K562 (cell line): ENCODE measurements around the gene FBXW8. TPM values are rescaled to one million over a fixed set of nuclear protein-coding genes. Genes with fewer than 3 reads are reported as not detected.

ENCODE experiments used
- ATF7 ChIP-seq: fragments of 450-650 bp; IDR thresholded peaks from 2 replicates; pipeline ENCODE4 v1.7.1; 2014; ENCODE audit warnings: mild to moderate bottlenecking, moderate library complexity
- CEBPB ChIP-seq: fragments of 450-650 bp; IDR thresholded peaks from 2 replicates; pipeline ENCODE4 v1.6.1; 2016; ENCODE audit warnings: missing genetic modification characterization, missing compliant biosample characterization
- DIDO1 ChIP-seq: fragments of 450-650 bp; IDR thresholded peaks from 2 replicates; pipeline ENCODE4 v1.6.1; 2016; ENCODE audit warnings: low read depth, missing biosample characterization, missing genetic modification characterization
- JUN ChIP-seq, 2 experiments: sonication (generic) in 1 of 2; formaldehyde crosslinking in 1 of 2; IDR thresholded peaks; 2 replicates each; pipeline versions ENCODE4 v1.6.1 to v1.8.0; 2012 to 2022; ENCODE audit warnings: borderline replicate concordance in 2 of 2, mild to moderate bottlenecking in 2 of 2, improper control_type of control experiment in 1 of 2, low read depth in 1 of 2, low read length in 1 of 2, missing genetic modification reagents in 1 of 2
- MTF1 ChIP-seq: fragments of 250-450 bp; sonication (Bioruptor Pico); IDR thresholded peaks from 2 replicates; pipeline ENCODE4 v1.9.0; 2021; ENCODE audit warnings: moderate library complexity, mild to moderate bottlenecking, inconsistent platforms, borderline replicate concordance
- NCOA1 ChIP-seq: fragments of 450-650 bp; IDR thresholded peaks from 2 replicates; pipeline ENCODE4 v1.6.1; 2016; ENCODE audit warnings: low read depth
- NR3C1 ChIP-seq: sonication (generic); formaldehyde crosslinking; IDR thresholded peaks from 2 replicates; pipeline ENCODE4 v1.8.1; 2022; ENCODE audit warnings: missing genetic modification reagents
- OTX1 ChIP-seq: fragments of 450-650 bp; formaldehyde crosslinking; IDR thresholded peaks from 2 replicates; pipeline ENCODE4 v1.4.0; 2022; ENCODE audit warnings: mild to moderate bottlenecking
- POLR2B ChIP-seq: fragments of 450-650 bp; IDR thresholded peaks from 2 replicates; pipeline ENCODE4 v1.6.1; 2018; ENCODE audit warnings: low read depth; ENCODE audit not compliant: partially characterized antibody
- RBBP5 ChIP-seq: fragments of 200-600 bp; sonication (generic); IDR thresholded peaks from 2 replicates; pipeline ENCODE4 v1.6.1; 2012; ENCODE audit warnings: borderline replicate concordance, mild to moderate bottlenecking, low read length, control low read depth, inconsistent platforms; ENCODE audit not compliant: insufficient read depth, poor library complexity, severe bottlenecking
- RBFOX2 ChIP-seq: fragments of 200-400 bp; formaldehyde crosslinking; IDR thresholded peaks from 2 replicates; pipeline ENCODE4 v1.6.1; 2017; ENCODE audit warnings: low read depth, mild to moderate bottlenecking, low read length, moderate library complexity
- RFX5 ChIP-seq: IDR thresholded peaks from 2 replicates; pipeline ENCODE4 v1.6.1; 2011; ENCODE audit warnings: low read depth, mild to moderate bottlenecking, improper control_type of control experiment, low read length
- SMAD1 ChIP-seq: fragments of 150-350 bp; IDR thresholded peaks from 2 replicates; pipeline ENCODE4 v1.6.1; 2014; ENCODE audit warnings: low read length, low read depth; ENCODE audit not compliant: partially characterized antibody
- SREBF2 ChIP-seq: sonication (generic); formaldehyde crosslinking; IDR thresholded peaks from 2 replicates; pipeline ENCODE4 v1.4.0; 2020; ENCODE audit warnings: mild to moderate bottlenecking, missing genetic modification reagents
- SRF ChIP-seq, 2 experiments: fragments of 250-450, 450-650 bp in 1 of 2; sonication (Bioruptor Pico) in 1 of 2; sonication (generic) in 1 of 2; formaldehyde crosslinking; IDR thresholded peaks; 2 replicates each; pipeline versions ENCODE4 v1.5.0 to v1.5.1; 2020 to 2022; ENCODE audit warnings: mild to moderate bottlenecking in 1 of 2, missing genetic modification reagents in 1 of 2
- TBL1XR1 ChIP-seq, 2 experiments: IDR thresholded peaks; 2 replicates each; pipeline ENCODE4 v1.6.1; 2012; ENCODE audit warnings: improper control_type of control experiment in 2 of 2, low read length in 2 of 2, mild to moderate bottlenecking in 1 of 2
- ZNF232 ChIP-seq: sonication (generic); formaldehyde crosslinking; IDR thresholded peaks from 2 replicates; pipeline ENCODE4 v1.8.0; 2022; ENCODE audit warnings: mild to moderate bottlenecking, missing genetic modification reagents
- ZNF3 ChIP-seq: fragments of 250-450 bp; sonication (Bioruptor Pico); IDR thresholded peaks from 2 replicates; pipeline ENCODE4 v1.5.0; 2021; ENCODE audit warnings: mild to moderate bottlenecking, moderate library complexity
- ZNF583 ChIP-seq: fragments of 250-450 bp; sonication (Bioruptor Pico); IDR thresholded peaks from 2 replicates; pipeline ENCODE4 v1.4.0; 2020
- ZNF695 ChIP-seq: fragments of 450-650 bp; formaldehyde crosslinking; IDR thresholded peaks from 2 replicates; pipeline ENCODE4 v1.4.0; 2020; ENCODE audit warnings: mild to moderate bottlenecking, moderate library complexity
- polyA plus RNA-seq, 8 experiments: library from polyadenylated mRNA; depleted of rRNA in 4 of 8; stranded (reverse) in 5 of 8; unstranded in 3 of 8; fragments of >200 nt; fragmentation: Nextera tagmentation in 2 of 8; fragmentation: Illumina TruSeq in 1 of 8; extraction: Ambion mirVana in 2 of 8; extraction: Trizol in 1 of 8; gene quantifications; 2 replicates each; pipeline versions ENCODE4 v1.2.1 to v1.2.3, GENCODE V29; 2011 to 2014; ENCODE audit warnings: inconsistent platforms in 1 of 8, missing spikeins in 1 of 8
- total RNA-seq, 7 experiments: library from RNA; depleted of rRNA in 6 of 7; stranded (reverse); fragments of >200 nt in 6 of 7; fragmentation: Illumina TruSeq in 2 of 7; extraction: Trizol in 2 of 7; gene quantifications; 2 replicates each; pipeline versions ENCODE4 v1.2.1 to v1.2.3, GENCODE V29; 2011 to 2021; ENCODE audit warnings: low replicate concordance in 1 of 7
- TF ChIP-seq, protein P1 (sequence below), 2 experiments: fragments of 450-650 bp; IDR thresholded peaks; 2 replicates each; pipeline ENCODE4 v1.6.1; 2018; ENCODE audit warnings: mild to moderate bottlenecking in 2 of 2, low read depth in 1 of 2; ENCODE audit not compliant: partially characterized antibody in 2 of 2
- TF ChIP-seq, protein P2 (sequence below): sonication (generic); formaldehyde crosslinking; IDR thresholded peaks from 2 replicates; pipeline ENCODE4 v1.9.0; 2022; ENCODE audit warnings: mild to moderate bottlenecking, missing genetic modification reagents
- TF ChIP-seq, protein P3 (sequence below): fragments of 250-450 bp; sonication (Bioruptor Pico); IDR thresholded peaks from 2 replicates; pipeline ENCODE4 v1.5.0; 2022; ENCODE audit warnings: mild to moderate bottlenecking

FBXW8 gene
- total and polyA plus RNA-seq, 9 of the 15 experiments (the other 6 are each of a cell fraction or from before 2014, with no cell fraction given), result 0.58 to 8.3 (median 4.4) TPM

DNA sequence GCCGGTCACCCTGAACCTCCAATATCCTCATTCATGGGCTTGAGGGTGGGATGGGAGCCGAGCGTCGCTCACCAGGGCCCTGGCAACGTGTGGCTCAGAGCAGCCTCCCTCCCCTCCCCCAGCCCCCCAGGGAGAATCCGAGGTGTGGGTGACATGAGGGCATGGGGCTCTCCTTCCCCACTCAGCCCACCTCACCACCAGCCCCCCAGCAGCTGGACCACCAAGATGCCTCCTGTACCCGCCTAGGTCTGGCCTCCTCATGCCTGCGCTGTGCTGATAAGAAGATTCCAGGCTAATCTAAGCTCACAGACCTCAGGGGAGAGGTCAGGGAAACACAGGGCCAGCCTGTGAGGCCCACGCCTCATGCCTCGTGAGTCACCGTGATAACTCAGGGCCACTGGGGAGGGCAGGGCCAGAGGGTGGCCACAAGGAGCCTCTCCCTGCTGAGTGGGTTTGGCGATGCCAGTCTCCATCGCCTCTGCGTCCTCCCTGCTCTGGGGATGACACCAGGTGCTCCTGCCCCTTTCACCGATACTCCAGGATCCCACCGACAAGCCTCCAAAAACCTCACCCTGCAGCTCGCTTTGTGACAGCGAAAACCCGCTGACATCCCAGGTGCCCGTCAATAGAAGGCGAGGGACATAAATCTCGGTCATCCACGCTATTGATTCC is 131.6 kb downstream of the FBXW8 start (continued):
- no peak for TF ChIP-seq ZNF3 (CRISPR knock-in tag)
- peak in 1 of 2 experiments; percentile 67; a peak in 1 of 4 replicates for TF ChIP-seq SRF (CRISPR knock-in tag; IDR thresholded peaks at IDR 0.05)
- no peak for TF ChIP-seq MTF1
- TF ChIP-seq, protein P1, sequence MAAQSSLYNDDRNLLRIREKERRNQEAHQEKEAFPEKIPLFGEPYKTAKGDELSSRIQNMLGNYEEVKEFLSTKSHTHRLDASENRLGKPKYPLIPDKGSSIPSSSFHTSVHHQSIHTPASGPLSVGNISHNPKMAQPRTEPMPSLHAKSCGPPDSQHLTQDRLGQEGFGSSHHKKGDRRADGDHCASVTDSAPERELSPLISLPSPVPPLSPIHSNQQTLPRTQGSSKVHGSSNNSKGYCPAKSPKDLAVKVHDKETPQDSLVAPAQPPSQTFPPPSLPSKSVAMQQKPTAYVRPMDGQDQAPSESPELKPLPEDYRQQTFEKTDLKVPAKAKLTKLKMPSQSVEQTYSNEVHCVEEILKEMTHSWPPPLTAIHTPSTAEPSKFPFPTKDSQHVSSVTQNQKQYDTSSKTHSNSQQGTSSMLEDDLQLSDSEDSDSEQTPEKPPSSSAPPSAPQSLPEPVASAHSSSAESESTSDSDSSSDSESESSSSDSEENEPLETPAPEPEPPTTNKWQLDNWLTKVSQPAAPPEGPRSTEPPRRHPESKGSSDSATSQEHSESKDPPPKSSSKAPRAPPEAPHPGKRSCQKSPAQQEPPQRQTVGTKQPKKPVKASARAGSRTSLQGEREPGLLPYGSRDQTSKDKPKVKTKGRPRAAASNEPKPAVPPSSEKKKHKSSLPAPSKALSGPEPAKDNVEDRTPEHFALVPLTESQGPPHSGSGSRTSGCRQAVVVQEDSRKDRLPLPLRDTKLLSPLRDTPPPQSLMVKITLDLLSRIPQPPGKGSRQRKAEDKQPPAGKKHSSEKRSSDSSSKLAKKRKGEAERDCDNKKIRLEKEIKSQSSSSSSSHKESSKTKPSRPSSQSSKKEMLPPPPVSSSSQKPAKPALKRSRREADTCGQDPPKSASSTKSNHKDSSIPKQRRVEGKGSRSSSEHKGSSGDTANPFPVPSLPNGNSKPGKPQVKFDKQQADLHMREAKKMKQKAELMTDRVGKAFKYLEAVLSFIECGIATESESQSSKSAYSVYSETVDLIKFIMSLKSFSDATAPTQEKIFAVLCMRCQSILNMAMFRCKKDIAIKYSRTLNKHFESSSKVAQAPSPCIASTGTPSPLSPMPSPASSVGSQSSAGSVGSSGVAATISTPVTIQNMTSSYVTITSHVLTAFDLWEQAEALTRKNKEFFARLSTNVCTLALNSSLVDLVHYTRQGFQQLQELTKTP (IDR thresholded peaks at IDR 0.05; ENCODE audit: low read depth in 1 of 2, partially characterized antibody in 2 of 2), result peak; percentile 23 to 95
- peak; percentile 88 to 99 for TF ChIP-seq TBL1XR1 (IDR thresholded peaks at IDR 0.05; ENCODE audit: low read length in 2 of 2)
- TF ChIP-seq ATF7, result peak; percentile 90
- TF ChIP-seq ZNF232, result no peak
- peak; percentile 98 for TF ChIP-seq SMAD1
- TF ChIP-seq, protein P2, sequence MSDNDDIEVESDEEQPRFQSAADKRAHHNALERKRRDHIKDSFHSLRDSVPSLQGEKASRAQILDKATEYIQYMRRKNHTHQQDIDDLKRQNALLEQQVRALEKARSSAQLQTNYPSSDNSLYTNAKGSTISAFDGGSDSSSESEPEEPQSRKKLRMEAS (CRISPR knock-in tag), result peak; percentile 98
- TF ChIP-seq SREBF2, result no peak
- TF ChIP-seq OTX1 (CRISPR knock-in tag), result peak; percentile 93
- TF ChIP-seq DIDO1 (tag), result no peak
- no peak for TF ChIP-seq RBBP5
- TF ChIP-seq POLR2B, result no peak
- no peak for TF ChIP-seq RFX5
- no peak for TF ChIP-seq CEBPB (tag)
- peak; percentile 89 for TF ChIP-seq ZNF583 (CRISPR knock-in tag)
- TF ChIP-seq ZNF695 (CRISPR knock-in tag), result no peak
- TF ChIP-seq NCOA1, result peak; percentile 97
- peak; percentile 97 for TF ChIP-seq JUN (IDR thresholded peaks at IDR 0.05; ENCODE audit: borderline replicate concordance, low read depth, low read length)
- peak; percentile 80; the same call in 1 of the 2 replicates for TF ChIP-seq JUN (CRISPR knock-in tag; IDR thresholded peaks at IDR 0.05; ENCODE audit: borderline replicate concordance)
- TF ChIP-seq RBFOX2, result peak; percentile 59; the same call in 1 of the 2 replicates
- TF ChIP-seq, protein P3, sequence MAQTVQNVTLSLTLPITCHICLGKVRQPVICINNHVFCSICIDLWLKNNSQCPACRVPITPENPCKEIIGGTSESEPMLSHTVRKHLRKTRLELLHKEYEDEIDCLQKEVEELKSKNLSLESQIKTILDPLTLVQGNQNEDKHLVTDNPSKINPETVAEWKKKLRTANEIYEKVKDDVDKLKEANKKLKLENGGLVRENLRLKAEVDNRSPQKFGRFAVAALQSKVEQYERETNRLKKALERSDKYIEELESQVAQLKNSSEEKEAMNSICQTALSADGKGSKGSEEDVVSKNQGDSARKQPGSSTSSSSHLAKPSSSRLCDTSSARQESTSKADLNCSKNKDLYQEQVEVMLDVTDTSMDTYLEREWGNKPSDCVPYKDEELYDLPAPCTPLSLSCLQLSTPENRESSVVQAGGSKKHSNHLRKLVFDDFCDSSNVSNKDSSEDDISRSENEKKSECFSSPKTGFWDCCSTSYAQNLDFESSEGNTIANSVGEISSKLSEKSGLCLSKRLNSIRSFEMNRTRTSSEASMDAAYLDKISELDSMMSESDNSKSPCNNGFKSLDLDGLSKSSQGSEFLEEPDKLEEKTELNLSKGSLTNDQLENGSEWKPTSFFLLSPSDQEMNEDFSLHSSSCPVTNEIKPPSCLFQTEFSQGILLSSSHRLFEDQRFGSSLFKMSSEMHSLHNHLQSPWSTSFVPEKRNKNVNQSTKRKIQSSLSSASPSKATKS (CRISPR knock-in tag), result no peak
- no peak for TF ChIP-seq NR3C1 (CRISPR knock-in tag)
